ENCODE results near the gene CRKL.
"Not testable (repeated sequence)": the region's sequence is repeated elsewhere in the genome, so short reads cannot be mapped to it uniquely, and the experiment has no call there.

Gene CRKL

GRCh38 chr22:20937794-20938671, 20.8 kb downstream of the CRKL start:
- no peak for TF ChIP-seq GABPA (IDR thresholded peaks at IDR 0.05; ENCODE audit: low read depth)
- no peak for TF ChIP-seq SPI1 (IDR thresholded peaks at IDR 0.05; ENCODE audit: borderline replicate concordance, low read depth)
- TF ChIP-seq REST (IDR thresholded peaks at IDR 0.05; ENCODE audit: insufficient replicate concordance, low read depth): no peak
- no peak for TF ChIP-seq CTCF (IDR thresholded peaks at IDR 0.05; ENCODE audit: insufficient read depth, low read length)
- no peak for TF ChIP-seq POLR2AphosphoS5 (IDR thresholded peaks at IDR 0.05; ENCODE audit: low read depth)
- no peak overlapping the region for H3K4me3 ChIP-seq (replicated peaks; ENCODE audit: insufficient read depth, low read length)
- H3K27me3 ChIP-seq (ENCODE audit: insufficient read depth, poor library complexity, severe bottlenecking): no peaks in the 10 kb centered on the region
- DNase-seq (ENCODE audit: low read depth in 1 of 2, low spot score in 1 of 2): no peak
- no peak overlapping the region for H3K27ac ChIP-seq (replicated peaks)

GRCh38 chr22:20939457-20940185, 22.4 kb downstream of the CRKL start:
- not testable (repeated sequence) for H3K27ac ChIP-seq (replicated peaks); H3K27me3 ChIP-seq (ENCODE audit: insufficient read depth, poor library complexity, severe bottlenecking); DNase-seq (ENCODE audit: low read depth in 1 of 2, low spot score in 1 of 2)

GRCh38 chr22:20940186-20940651, 23.0 kb downstream of the CRKL start:
- no peak overlapping the region for H3K27ac ChIP-seq (replicated peaks)
- TF ChIP-seq SPI1 (IDR thresholded peaks at IDR 0.05; ENCODE audit: borderline replicate concordance, low read depth) (no peak), POLR2AphosphoS5 (IDR thresholded peaks at IDR 0.05; ENCODE audit: low read depth) (no peak), GABPA (IDR thresholded peaks at IDR 0.05; ENCODE audit: low read depth) (no peak), REST (IDR thresholded peaks at IDR 0.05; ENCODE audit: insufficient replicate concordance, low read depth) (no peak), CTCF (IDR thresholded peaks at IDR 0.05; ENCODE audit: insufficient read depth, low read length) (no peak)
- no peak for DNase-seq (ENCODE audit: low read depth in 1 of 2, low spot score in 1 of 2)
- no peaks in the 10 kb centered on the region for H3K27me3 ChIP-seq (ENCODE audit: insufficient read depth, poor library complexity, severe bottlenecking)
- H3K4me3 ChIP-seq (replicated peaks; ENCODE audit: insufficient read depth, low read length): no peak overlapping the region

More at GRCh38 chr22:20939457-20940185, 22.4 kb downstream of the CRKL start:
- H3K4me3 ChIP-seq (replicated peaks; ENCODE audit: insufficient read depth, low read length): not testable (repeated sequence)

GRCh38 chr22:20940904-20941385, 23.7 kb downstream of the CRKL start:
- Histone ChIP-seq H3K27ac (replicated peaks) (no peak overlapping the region), H3K4me3 (replicated peaks; ENCODE audit: insufficient read depth, low read length) (no peak overlapping the region), H3K27me3 (ENCODE audit: insufficient read depth, poor library complexity, severe bottlenecking) (no peaks in the 10 kb centered on the region)
- DNase-seq (ENCODE audit: low read depth in 1 of 2, low spot score in 1 of 2): no peak
- TF ChIP-seq POLR2AphosphoS5 (IDR thresholded peaks at IDR 0.05; ENCODE audit: low read depth) (no peak), GABPA (IDR thresholded peaks at IDR 0.05; ENCODE audit: low read depth) (no peak), REST (IDR thresholded peaks at IDR 0.05; ENCODE audit: insufficient replicate concordance, low read depth) (no peak)

- H3K4me3 ChIP-seq (replicated peaks; ENCODE audit: insufficient read depth, low read length); H3K27ac ChIP-seq (replicated peaks); H3K27me3 ChIP-seq (ENCODE audit: insufficient read depth, poor library complexity, severe bottlenecking); DNase-seq (ENCODE audit: low read depth in 1 of 2, low spot score in 1 of 2): not testable (repeated sequence)
These were observed 25.1 kb downstream of the CRKL start for GRCh38 chr22:20942203-20942902.
